ENCODE data around the gene ARID3A.

DNA sequence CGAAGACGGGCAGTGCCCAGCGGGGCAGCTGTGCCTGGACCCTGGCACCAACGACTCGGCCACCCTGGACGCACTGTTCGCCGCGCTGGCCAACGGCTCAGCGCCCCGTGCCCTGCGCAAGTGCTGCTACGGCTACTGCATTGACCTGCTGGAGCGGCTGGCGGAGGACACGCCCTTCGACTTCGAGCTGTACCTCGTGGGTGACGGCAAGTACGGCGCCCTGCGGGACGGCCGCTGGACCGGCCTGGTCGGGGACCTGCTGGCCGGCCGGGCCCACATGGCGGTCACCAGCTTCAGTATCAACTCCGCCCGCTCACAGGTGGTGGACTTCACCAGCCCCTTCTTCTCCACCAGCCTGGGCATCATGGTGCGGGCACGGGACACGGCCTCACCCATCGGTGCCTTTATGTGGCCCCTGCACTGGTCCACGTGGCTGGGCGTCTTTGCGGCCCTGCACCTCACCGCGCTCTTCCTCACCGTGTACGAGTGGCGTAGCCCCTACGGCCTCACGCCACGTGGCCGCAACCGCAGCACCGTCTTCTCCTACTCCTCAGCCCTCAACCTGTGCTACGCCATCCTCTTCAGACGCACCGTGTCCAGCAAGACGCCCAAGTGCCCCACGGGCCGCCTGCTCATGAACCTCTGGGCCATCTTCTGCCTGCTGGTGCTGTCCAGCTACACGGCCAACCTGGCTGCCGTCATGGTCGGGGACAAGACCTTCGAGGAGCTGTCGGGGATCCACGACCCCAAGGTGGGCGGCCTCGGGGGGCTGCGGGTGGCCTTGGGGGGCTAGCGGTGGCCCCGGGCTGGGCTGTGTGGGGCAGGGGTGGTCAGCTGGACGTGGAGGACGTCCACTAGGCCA lies 79.2 kb downstream of the ARID3A start:
- TF ChIP-seq HNRNPK (IDR thresholded peaks at IDR 0.05; ENCODE audit: low read depth, low read length, poor library complexity, severe bottlenecking) (no peak), RAD21 (CRISPR knock-in tag; IDR thresholded peaks at IDR 0.05) (no peak), POLR2A (IDR thresholded peaks at IDR 0.05; ENCODE audit: insufficient read depth in 1 of 2, low read depth in 2 of 2, low read length in 2 of 2) (no peak), KDM2A (CRISPR knock-in tag; IDR thresholded peaks at IDR 0.05; ENCODE audit: borderline replicate concordance, low read depth) (peak; percentile 29; the same call in 1 of the 2 replicates), ZNF841 (CRISPR knock-in tag; IDR thresholded peaks at IDR 0.05; ENCODE audit: borderline replicate concordance) (no peak), POLR2AphosphoS5 (IDR thresholded peaks at IDR 0.05; ENCODE audit: low read depth, low read length) (no peak), SUZ12 (IDR thresholded peaks at IDR 0.05; ENCODE audit: low read depth, low read length) (no peak)
- TF ChIP-seq, protein P1, sequence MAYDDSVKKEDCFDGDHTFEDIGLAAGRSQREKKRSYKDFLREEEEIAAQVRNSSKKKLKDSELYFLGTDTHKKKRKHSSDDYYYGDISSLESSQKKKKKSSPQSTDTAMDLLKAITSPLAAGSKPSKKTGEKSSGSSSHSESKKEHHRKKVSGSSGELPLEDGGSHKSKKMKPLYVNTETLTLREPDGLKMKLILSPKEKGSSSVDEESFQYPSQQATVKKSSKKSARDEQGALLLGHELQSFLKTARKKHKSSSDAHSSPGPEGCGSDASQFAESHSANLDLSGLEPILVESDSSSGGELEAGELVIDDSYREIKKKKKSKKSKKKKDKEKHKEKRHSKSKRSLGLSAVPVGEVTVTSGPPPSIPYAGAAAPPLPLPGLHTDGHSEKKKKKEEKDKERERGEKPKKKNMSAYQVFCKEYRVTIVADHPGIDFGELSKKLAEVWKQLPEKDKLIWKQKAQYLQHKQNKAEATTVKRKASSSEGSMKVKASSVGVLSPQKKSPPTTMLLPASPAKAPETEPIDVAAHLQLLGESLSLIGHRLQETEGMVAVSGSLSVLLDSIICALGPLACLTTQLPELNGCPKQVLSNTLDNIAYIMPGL (CRISPR knock-in tag; IDR thresholded peaks at IDR 0.05; ENCODE audit: borderline replicate concordance in 1 of 2, low read depth in 1 of 2): no peak
- TF ChIP-seq, protein P2, sequence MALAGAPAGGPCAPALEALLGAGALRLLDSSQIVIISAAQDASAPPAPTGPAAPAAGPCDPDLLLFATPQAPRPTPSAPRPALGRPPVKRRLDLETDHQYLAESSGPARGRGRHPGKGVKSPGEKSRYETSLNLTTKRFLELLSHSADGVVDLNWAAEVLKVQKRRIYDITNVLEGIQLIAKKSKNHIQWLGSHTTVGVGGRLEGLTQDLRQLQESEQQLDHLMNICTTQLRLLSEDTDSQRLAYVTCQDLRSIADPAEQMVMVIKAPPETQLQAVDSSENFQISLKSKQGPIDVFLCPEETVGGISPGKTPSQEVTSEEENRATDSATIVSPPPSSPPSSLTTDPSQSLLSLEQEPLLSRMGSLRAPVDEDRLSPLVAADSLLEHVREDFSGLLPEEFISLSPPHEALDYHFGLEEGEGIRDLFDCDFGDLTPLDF (CRISPR knock-in tag; IDR thresholded peaks at IDR 0.05): no peak

Data from HepG2 (cell line).